Transverse colon (tissue), 3 donors: Measurements from ENCODE around the gene ECM2.

Experiments used
- POLR2A ChIP-seq: fragments of 450-650 bp; IDR thresholded peaks from one replicate; pipeline ENCODE4 v1.6.1; 2016; ENCODE audit warnings: antibody characterized with exemption, mild to moderate bottlenecking, moderate library complexity
- TF ChIP-seq, protein P1 (sequence below), 5 experiments: fragments of 200-600 bp in 3 of 5; fragments of 450-650 bp in 2 of 5; sonication (generic) in 3 of 5; IDR thresholded peaks; 1 replicate in 2 of 5; 2 replicates in 3 of 5; pipeline ENCODE4 v1.5.1; 2016 to 2017; ENCODE audit warnings: antibody characterized with exemption in 5 of 5, inconsistent platforms in 3 of 5, mild to moderate bottlenecking in 2 of 5, moderate library complexity in 1 of 5

- TF ChIP-seq POLR2A: no peak
- TF ChIP-seq, protein P1, sequence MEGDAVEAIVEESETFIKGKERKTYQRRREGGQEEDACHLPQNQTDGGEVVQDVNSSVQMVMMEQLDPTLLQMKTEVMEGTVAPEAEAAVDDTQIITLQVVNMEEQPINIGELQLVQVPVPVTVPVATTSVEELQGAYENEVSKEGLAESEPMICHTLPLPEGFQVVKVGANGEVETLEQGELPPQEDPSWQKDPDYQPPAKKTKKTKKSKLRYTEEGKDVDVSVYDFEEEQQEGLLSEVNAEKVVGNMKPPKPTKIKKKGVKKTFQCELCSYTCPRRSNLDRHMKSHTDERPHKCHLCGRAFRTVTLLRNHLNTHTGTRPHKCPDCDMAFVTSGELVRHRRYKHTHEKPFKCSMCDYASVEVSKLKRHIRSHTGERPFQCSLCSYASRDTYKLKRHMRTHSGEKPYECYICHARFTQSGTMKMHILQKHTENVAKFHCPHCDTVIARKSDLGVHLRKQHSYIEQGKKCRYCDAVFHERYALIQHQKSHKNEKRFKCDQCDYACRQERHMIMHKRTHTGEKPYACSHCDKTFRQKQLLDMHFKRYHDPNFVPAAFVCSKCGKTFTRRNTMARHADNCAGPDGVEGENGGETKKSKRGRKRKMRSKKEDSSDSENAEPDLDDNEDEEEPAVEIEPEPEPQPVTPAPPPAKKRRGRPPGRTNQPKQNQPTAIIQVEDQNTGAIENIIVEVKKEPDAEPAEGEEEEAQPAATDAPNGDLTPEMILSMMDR (IDR thresholded peaks at IDR 0.05): no peak
These were observed 68.7 kb downstream of the ECM2 start for GRCh38 chr9:92467041-92467440.
